Measurements from ENCODE around the gene OLFM3. TPM values are rescaled to one million over a fixed set of nuclear protein-coding genes. Genes with fewer than 3 reads are reported as not detected.

OLFM3 gene
- total RNA-seq, 1 donor from 2014 or later: 0.49 TPM

DNA sequence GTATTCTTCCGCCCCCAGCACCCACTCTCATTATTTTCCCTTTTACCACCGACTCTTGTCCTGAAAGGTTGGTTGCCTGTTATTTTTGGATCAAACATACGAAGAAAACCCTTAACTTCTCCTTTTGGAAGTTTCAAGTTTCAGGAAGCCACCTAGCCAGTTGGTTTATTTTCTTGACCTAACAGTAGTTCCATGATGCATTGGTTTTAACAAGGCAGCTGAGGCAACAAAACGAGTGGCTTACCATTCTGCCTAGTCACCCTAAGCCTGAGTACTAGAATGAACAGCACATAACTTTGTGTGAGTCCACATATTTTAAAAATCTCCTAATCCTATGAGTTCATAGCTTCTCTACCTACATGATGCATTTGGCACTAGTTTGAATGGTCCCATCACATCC lies 28.9 kb downstream of the OLFM3 start:
- H3K36me3 ChIP-seq: no peaks in the 10 kb centered on the region
- intact Hi-C loops (cut with DNase I): no loop called here
- no peak overlapping the region for H3K27ac ChIP-seq
- no peak for DNase-seq (ENCODE audit: extremely low spot score in 2 of 2)
- H3K27me3 ChIP-seq: no peaks in the 10 kb centered on the region
- H3K4me1 ChIP-seq: no peaks in the 10 kb centered on the region
- no peaks in the 10 kb centered on the region for H3K9me3 ChIP-seq
- TF ChIP-seq, protein P1, sequence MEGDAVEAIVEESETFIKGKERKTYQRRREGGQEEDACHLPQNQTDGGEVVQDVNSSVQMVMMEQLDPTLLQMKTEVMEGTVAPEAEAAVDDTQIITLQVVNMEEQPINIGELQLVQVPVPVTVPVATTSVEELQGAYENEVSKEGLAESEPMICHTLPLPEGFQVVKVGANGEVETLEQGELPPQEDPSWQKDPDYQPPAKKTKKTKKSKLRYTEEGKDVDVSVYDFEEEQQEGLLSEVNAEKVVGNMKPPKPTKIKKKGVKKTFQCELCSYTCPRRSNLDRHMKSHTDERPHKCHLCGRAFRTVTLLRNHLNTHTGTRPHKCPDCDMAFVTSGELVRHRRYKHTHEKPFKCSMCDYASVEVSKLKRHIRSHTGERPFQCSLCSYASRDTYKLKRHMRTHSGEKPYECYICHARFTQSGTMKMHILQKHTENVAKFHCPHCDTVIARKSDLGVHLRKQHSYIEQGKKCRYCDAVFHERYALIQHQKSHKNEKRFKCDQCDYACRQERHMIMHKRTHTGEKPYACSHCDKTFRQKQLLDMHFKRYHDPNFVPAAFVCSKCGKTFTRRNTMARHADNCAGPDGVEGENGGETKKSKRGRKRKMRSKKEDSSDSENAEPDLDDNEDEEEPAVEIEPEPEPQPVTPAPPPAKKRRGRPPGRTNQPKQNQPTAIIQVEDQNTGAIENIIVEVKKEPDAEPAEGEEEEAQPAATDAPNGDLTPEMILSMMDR (IDR thresholded peaks at IDR 0.05): no peak
- TF ChIP-seq POLR2A (IDR thresholded peaks at IDR 0.05) (no peak), POLR2AphosphoS5 (IDR thresholded peaks at IDR 0.05; ENCODE audit: insufficient read depth in 1 of 2, low read depth in 1 of 2) (no peak)
- no peak overlapping the region for H3K4me3 ChIP-seq

DNA sequence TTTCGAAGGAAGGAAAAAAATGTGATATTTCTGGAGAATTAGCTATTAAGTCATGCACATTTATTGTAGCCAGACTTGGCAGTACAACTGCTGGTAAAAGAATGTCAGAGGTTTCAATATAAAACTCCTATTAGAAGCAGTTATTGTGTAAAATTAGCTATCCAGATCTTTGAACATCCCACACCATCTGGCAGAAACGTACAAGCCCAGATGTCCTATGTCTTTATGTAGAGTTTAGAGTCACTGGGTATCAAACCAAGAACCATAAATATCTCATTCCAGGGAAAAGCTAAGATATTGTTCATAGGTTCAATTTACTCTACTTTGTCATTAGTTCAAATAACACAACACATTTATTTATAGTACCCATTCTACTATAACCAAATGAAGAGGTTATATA lies 31.4 kb downstream of the OLFM3 start:
- no peak for DNase-seq (ENCODE audit: extremely low spot score in 2 of 2)
- H3K27ac ChIP-seq: no peak overlapping the region
- intact Hi-C loops (cut with DNase I): no loop called here
- no peak overlapping the region for H3K4me3 ChIP-seq
- no peaks in the 10 kb centered on the region for H3K36me3 ChIP-seq
- H3K4me1 ChIP-seq: no peaks in the 10 kb centered on the region
- TF ChIP-seq POLR2AphosphoS5 (IDR thresholded peaks at IDR 0.05; ENCODE audit: insufficient read depth in 1 of 2, low read depth in 1 of 2) (no peak), POLR2A (IDR thresholded peaks at IDR 0.05) (no peak)
- TF ChIP-seq, protein P1 (IDR thresholded peaks at IDR 0.05): no peak
- no peaks in the 10 kb centered on the region for H3K9me3 ChIP-seq
- H3K27me3 ChIP-seq: no peaks in the 10 kb centered on the region

DNA sequence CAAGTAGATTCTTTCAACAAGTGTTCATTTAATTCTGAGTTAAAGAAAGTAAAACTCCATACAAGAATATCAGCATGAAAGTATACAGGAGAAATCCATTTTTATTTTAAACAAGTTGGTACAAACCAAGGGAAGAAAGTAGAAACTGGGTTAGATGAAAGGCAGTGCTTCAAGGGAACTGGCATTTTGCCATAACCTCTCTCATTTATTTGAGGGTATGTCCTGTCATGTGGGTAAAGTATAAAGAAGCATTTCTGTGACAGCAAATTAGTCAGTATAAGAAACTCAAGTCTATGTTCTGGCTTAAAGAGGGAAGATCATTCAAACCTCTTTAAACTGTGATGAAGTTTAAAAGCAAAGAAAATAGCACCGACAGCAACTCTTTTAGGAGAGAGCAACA lies 32.0 kb downstream of the OLFM3 start:
- no peaks in the 10 kb centered on the region for H3K27me3 ChIP-seq
- H3K4me1 ChIP-seq: no peaks in the 10 kb centered on the region
- TF ChIP-seq, protein P1 (IDR thresholded peaks at IDR 0.05): no peak
- TF ChIP-seq POLR2A (IDR thresholded peaks at IDR 0.05) (no peak), POLR2AphosphoS5 (IDR thresholded peaks at IDR 0.05; ENCODE audit: insufficient read depth in 1 of 2, low read depth in 1 of 2) (no peak)
- intact Hi-C loops (cut with DNase I): no loop called here
- no peaks in the 10 kb centered on the region for H3K36me3 ChIP-seq
- H3K4me3 ChIP-seq: no peak overlapping the region
- H3K27ac ChIP-seq: no peak overlapping the region
- no peak for DNase-seq (ENCODE audit: extremely low spot score in 2 of 2)
- H3K9me3 ChIP-seq: no peaks in the 10 kb centered on the region

DNA sequence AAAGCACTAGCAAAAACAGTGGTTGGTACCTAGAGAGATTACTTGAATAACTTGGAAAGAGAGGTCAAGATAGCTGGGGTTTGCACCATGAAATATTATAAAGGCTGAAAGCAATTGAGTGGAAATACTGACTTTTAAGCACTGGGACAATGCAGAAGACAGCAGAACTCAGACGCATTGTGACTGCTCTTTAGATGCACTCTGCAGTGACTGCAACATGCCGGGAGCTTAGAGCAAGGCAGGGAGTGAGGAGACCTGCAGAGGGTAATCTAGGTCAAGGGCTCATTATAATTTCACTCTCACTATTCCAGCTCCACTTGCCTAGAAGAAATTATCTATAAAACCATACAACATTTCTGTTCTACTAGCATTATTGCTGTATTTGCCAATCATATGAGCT lies 36.6 kb downstream of the OLFM3 start:
- Histone ChIP-seq H3K36me3 (no peaks in the 10 kb centered on the region), H3K27ac (no peak overlapping the region), H3K4me1 (no peaks in the 10 kb centered on the region), H3K27me3 (no peaks in the 10 kb centered on the region), H3K4me3 (no peak overlapping the region), H3K9me3 (no peaks in the 10 kb centered on the region)
- no peak for TF ChIP-seq POLR2AphosphoS5 (IDR thresholded peaks at IDR 0.05; ENCODE audit: insufficient read depth in 1 of 2, low read depth in 1 of 2)
- TF ChIP-seq POLR2A (IDR thresholded peaks at IDR 0.05): no peak
- TF ChIP-seq, protein P1 (IDR thresholded peaks at IDR 0.05): no peak
- DNase-seq (ENCODE audit: extremely low spot score in 2 of 2): no peak
- intact Hi-C loops (cut with DNase I): no loop called here

DNA sequence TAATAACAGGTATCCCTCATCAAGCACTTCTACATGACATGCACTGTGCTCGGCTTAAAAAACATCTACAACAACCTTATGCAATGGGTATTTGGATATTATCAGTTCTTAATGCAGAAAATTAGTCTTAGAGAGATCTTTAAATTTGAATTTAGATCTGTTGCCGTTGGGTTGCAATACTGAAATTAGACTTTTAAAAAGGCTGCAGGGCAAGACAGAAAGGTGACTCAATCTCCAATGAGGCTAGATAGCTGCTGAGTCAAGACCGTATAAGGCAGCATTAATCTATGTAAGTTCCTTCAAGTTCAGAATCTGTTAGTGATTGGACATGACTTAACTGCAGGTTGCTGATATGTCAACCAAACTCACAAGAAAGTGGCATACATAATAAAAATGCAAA lies 37.3 kb downstream of the OLFM3 start:
- TF ChIP-seq, protein P1 (IDR thresholded peaks at IDR 0.05): no peak
- TF ChIP-seq POLR2A (IDR thresholded peaks at IDR 0.05): no peak
- TF ChIP-seq POLR2AphosphoS5 (IDR thresholded peaks at IDR 0.05; ENCODE audit: insufficient read depth in 1 of 2, low read depth in 1 of 2): no peak
- H3K27ac ChIP-seq: no peak overlapping the region
- H3K4me1 ChIP-seq: no peaks in the 10 kb centered on the region
- intact Hi-C loops (cut with DNase I): no loop called here
- DNase-seq (ENCODE audit: extremely low spot score in 2 of 2): no peak
- no peak overlapping the region for H3K4me3 ChIP-seq
- H3K36me3 ChIP-seq: no peaks in the 10 kb centered on the region
- no peaks in the 10 kb centered on the region for H3K27me3 ChIP-seq
- no peaks in the 10 kb centered on the region for H3K9me3 ChIP-seq
